MCF 10A (cell line): Measurements from ENCODE around the gene PICALM. TPM values are rescaled to one million over a fixed set of nuclear protein-coding genes. Genes with fewer than 3 reads are reported as not detected.
A peak's percentile ranks its signal among the peaks of the same experiment; 100 is the strongest.

Experiments
- Bru-seq: library from RNA; stranded (reverse); fragments of 400-500 nt; gene quantifications from one replicate; lab custom pipeline; 2021; lab: Mats Ljungman, UMichigan
- BruChase-seq, 2 experiments: library from RNA; stranded (reverse); fragments of 400-500 nt; gene quantifications; one replicate each; lab custom pipeline; 2021; lab: Mats Ljungman, UMichigan
- BruUV-seq: library from RNA; stranded (reverse); fragments of 400-500 nt; replicated peaks from 2 replicates; lab custom pipeline; 2021; lab: Mats Ljungman, UMichigan
- CTCF ChIA-PET: fragments of 300-600 bp; sonication (Branson Sonifier 250); formaldehyde crosslinking; extraction: SDS; loops from one replicate; lab custom pipeline; 2021; ENCODE audit warnings: antibody characterized with exemption, inconsistent platforms; lab: Yijun Ruan, JAX
- POLR2A ChIA-PET: fragments of 300-600, 350-650 bp; sonication (Branson Sonifier 250); formaldehyde crosslinking; extraction: SDS; loops from one replicate; lab custom pipeline; 2020; ENCODE audit warnings: antibody characterized with exemption, inconsistent platforms; lab: Yijun Ruan, JAX
- DNase-seq: peaks from one replicate; pipeline ENCODE4 v3.0.0-alpha.2; 2018; ENCODE audit not compliant: unreplicated experiment
- H3K27ac Mint-ChIP-seq: one replicate; pipeline ENCODE4 v1.8.0; 2022; ENCODE audit warnings: mild to moderate bottlenecking, low read depth, mixed read lengths; ENCODE audit not compliant: unreplicated experiment
- H3K27me3 Mint-ChIP-seq: one replicate; pipeline ENCODE4 v1.8.0; 2022; ENCODE audit warnings: mixed read lengths; ENCODE audit not compliant: insufficient read depth, unreplicated experiment
- H3K36me3 Mint-ChIP-seq: one replicate; pipeline ENCODE4 v1.8.0; 2022; ENCODE audit warnings: mild to moderate bottlenecking, moderate library complexity, mixed read lengths; ENCODE audit not compliant: insufficient read depth, unreplicated experiment
- H3K4me1 Mint-ChIP-seq: one replicate; pipeline ENCODE4 v1.8.0; 2022; ENCODE audit warnings: mixed read lengths; ENCODE audit not compliant: insufficient read depth, unreplicated experiment
- H3K4me3 Mint-ChIP-seq: one replicate; pipeline ENCODE4 v1.8.0; 2022; ENCODE audit warnings: mild to moderate bottlenecking, moderate library complexity, mixed read lengths; ENCODE audit not compliant: unreplicated experiment
- H3K9me3 Mint-ChIP-seq: one replicate; pipeline ENCODE4 v1.8.0; 2022; ENCODE audit warnings: mixed read lengths; ENCODE audit not compliant: unreplicated experiment
- CTCF ChIP-seq: fragments of 200-600 bp; IDR thresholded peaks from one replicate; pipeline ENCODE4 v1.8.0; 2022; ENCODE audit warnings: antibody characterized with exemption, mild to moderate bottlenecking; ENCODE audit not compliant: unreplicated experiment
- intact Hi-C: fragments of 100-400 bp; cut with micrococcal nuclease; formaldehyde crosslinking; loops from 2 replicates; pipeline ENCODE4 v1.14.1; 2022
- long read RNA-seq: library from polyadenylated mRNA; stranded (forward); transcript quantifications from one replicate; pipeline ENCODE4 v2.0.0, GENCODE V29; 2022
- total RNA-seq: library from RNA; stranded (reverse); gene quantifications from 2 replicates; pipeline ENCODE4 v1.2.3, GENCODE V29; 2022

Gene PICALM
- total RNA-seq = 137 and 141 TPM in 2 replicates
- percentile 96 among the genes with signal in this experiment for Bru-seq, nascent RNA
- percentile 93 among the genes with signal in this experiment for BruChase-seq, experiment 1, labeled RNA remaining after a 6-hour chase
- BruChase-seq, experiment 2, labeled RNA remaining after a 2-hour chase = percentile 94 among the genes with signal in this experiment
- long read RNA-seq, transcript PICALM-219 (20 exons, 3,474 nt) = major isoform, 13 of 57 reads
- long read RNA-seq, partial matches to known transcripts = 7 of 57 reads
- long read RNA-seq, other reads (novel, unspliced or antisense) = 37 of 57 reads

DNA sequence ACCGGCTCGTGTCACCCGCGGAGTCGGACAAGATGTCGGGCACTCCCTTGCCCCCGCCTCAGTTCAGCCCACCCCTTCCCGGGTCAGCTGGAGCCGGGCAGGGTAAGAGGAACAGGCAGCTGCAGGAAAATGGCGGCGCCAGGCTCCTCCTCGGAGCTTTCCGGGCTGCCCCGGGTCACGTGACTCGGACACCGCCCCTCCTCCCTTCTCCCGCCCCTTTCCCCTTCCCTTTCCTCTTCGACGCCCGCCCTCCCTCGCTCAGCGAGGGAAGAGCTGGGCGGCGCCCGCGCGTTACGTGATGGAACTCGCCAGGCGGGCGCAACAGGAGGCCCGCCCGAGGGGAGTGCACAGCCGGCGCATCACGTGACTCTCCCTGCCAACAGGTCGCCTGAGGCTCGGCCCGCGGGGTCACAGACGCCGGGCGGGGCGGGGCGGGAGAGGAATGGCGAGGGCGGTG, at the start of gene PICALM:
PICALM (minus strand) TSS at position 134 of the 457 bp plus-strand sequence. CDS start 304 bp downstream, outside the sequence.
- ChIA-PET POLR2A (interaction anchor here (0.7 to 6.5 kb wide), 28 partner anchors 8 to 421 kb away, joined by 3 to 61 read pairs (median 4); partner anchors contain the start of genes EED and TMEM126A), CTCF (interaction anchor here (0.5 to 2.4 kb wide), 10 partner anchors 11 to 473 kb away, joined by 3 to 17 read pairs (median 3); no protein-coding TSS in a partner anchor)
- Mint-ChIP-seq H3K4me1 (peaks cover 17% of the 10 kb centered on the region), H3K4me3 (peak within 1 kb of the TSS; percentile 98), H3K36me3 (no peaks in the 10 kb centered on the region), H3K27ac (peak within 1 kb of the TSS; percentile 99), H3K27me3 (no peaks in the 10 kb centered on the region), H3K9me3 (no peaks in the 10 kb centered on the region)
- peak; percentile 98 for DNase-seq
- no TSS peak for BruUV-seq
- intact Hi-C loops = loop anchor here (1.0 kb wide), 1 partner anchor 107 kb away; no protein-coding TSS in a partner anchor
- no peak for TF ChIP-seq CTCF

DNA sequence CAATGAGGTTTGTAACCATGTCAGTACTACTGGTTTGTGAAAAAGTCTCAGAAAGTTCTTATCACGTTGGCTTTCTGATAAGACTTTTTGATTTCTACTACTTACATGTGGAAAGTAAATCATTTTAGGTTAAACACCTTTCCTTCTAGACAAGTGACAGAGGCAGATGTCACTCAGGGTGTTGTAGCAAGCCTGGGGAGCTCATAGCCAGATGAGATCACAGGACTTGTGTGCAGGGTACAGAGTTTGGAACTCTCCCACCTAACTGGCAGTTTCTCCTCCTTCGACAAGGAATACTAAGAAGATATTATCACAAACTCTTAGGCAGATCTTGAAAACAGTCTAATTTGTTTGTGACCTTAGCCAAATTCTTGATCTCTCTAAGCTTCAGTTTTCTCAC, 49.4 kb upstream of the PICALM start:
- no peaks in the 10 kb centered on the region for H3K27me3 Mint-ChIP-seq
- peaks cover 18% of the 10 kb centered on the region for H3K4me1 Mint-ChIP-seq
- no peak overlapping the region for H3K27ac Mint-ChIP-seq
- POLR2A ChIA-PET = interaction anchor here (3.8 kb wide), 1 partner anchor 50 kb away, joined by 34 read pairs; the partner anchor contains the start of gene PICALM
- H3K4me3 Mint-ChIP-seq = no peak overlapping the region
- no peaks in the 10 kb centered on the region for H3K9me3 Mint-ChIP-seq
- DNase-seq = no peak
- no peak for TF ChIP-seq CTCF
- CTCF ChIA-PET = interaction anchor here (0.6 to 3.3 kb wide), 5 partner anchors 43 to 291 kb away, joined by 3 to 12 read pairs (median 3); no protein-coding TSS in a partner anchor
- no TSS peak for BruUV-seq
- intact Hi-C loops = no loop called here
- H3K36me3 Mint-ChIP-seq = no peaks in the 10 kb centered on the region

- DNase-seq = no peak
- Mint-ChIP-seq H3K36me3 (no peaks in the 10 kb centered on the region), H3K9me3 (no peaks in the 10 kb centered on the region), H3K4me1 (peaks cover 18% of the 10 kb centered on the region), H3K27me3 (no peaks in the 10 kb centered on the region), H3K4me3 (no peak overlapping the region), H3K27ac (no peak overlapping the region)
- no peak for TF ChIP-seq CTCF
- intact Hi-C loops = no loop called here
- ChIA-PET CTCF (interaction anchor here (0.6 to 3.3 kb wide), 9 partner anchors 30 to 291 kb away, joined by 3 to 12 read pairs (median 5); no protein-coding TSS in a partner anchor), POLR2A (interaction anchor here (0.6 to 3.8 kb wide), 2 partner anchors 33 to 50 kb away, joined by 3 to 34 read pairs; partner anchors contain the start of gene PICALM)
- BruUV-seq = no TSS peak
These were observed 48.8 kb upstream of the PICALM start for GRCh38 chr11:86117712-86118063.
